T-helper 9 cell (primary cell): ENCODE measurements around the gene GSTM5.
A peak's percentile ranks its signal among the peaks of the same experiment; 100 is the strongest.
"Not testable (repeated sequence)": the region's sequence is repeated elsewhere in the genome, so short reads cannot be mapped to it uniquely, and the experiment has no call there.

ENCODE experiments used
- DNase-seq: peaks from one replicate; pipeline ENCODE4 v3.0.0-alpha.2; 2020

Gene GSTM5

GRCh38 chr1:109732390-109732881 is 20.4 kb downstream of the GSTM5 start:
- no peak for DNase-seq

DNA sequence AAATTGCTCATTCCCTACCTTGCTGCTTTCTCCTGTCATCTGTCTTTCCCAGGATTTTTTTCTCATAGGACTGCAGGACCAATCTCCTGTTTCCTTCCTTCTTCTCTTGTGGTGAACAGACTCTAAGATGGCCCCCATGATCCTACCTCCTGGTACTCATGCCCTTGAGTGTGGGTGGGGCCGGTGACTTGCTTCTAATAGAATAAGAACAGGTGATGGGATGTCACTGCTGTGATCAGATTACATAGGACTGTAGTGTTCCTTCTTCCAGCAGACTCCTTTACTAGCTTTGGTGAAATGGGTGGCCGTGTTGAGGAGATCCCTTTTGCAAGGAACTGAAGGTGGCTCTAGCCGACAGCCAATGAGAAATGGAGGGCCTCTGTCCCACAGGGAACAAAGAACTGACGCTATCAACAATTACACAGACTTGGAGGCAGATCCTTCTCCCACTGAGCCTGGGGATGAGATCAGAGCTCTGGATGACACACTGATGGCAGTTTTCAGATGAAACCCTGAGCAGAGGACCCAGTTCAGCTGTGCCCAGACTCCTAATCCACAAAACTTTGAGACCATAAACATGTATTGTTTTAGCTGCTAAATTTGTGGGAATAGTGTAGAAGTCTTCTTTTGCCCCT is 21.3 kb downstream of the GSTM5 start:
- DNase-seq = no peak

DNA sequence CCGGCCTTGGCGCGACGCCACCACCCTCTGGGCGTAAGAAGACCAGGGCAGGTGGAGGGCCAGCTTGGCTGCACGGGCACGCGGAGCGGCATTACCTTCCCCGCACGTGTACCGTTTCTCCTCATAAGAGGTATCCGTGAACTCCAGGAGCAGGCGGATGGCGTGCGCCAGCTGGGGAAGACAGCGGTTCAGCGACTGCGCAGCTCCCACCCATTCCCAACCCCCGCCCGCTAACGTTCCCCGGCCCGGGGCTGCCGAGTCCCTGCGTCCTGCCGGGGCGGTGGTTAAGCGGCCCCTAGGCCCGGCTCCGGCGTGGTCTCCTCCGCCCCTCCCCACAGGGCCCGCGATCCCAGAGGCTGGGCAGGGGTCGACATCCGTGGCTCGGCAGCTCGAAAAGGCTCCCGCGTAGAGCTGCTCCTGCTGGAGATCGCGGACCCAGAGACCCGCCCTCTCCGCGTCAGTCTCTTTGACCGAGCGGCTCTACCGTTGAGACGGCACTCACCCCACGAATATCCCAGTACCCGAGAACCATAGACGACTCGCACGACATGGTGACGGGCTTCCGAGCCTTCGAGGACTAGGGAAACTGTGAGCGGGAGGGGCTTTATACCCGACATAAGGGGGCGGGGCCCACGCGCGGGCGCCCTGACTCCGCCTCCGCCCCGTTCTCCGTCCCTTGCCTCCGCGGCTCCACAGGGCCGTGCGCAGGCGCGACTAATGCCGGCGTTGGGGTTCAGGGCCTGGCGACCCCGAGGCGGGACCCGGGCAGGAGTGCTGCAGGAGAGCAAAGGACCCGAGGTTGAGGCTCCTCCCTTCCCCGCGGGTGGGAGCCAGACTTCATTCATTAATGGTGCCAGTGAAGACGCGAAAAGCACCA is 27.9 kb downstream of the GSTM5 start:
- peak; percentile 80 for DNase-seq

- no peak for DNase-seq
Observed at GRCh38 chr1:109740615-109741373, 28.7 kb downstream of the GSTM5 start, which contains the start of gene GSTM3. Gene GSTM3, minus strand, starts transcription at chr1:109741038. Its CDS starts 751 bp downstream, at chr1:109740287.

DNA sequence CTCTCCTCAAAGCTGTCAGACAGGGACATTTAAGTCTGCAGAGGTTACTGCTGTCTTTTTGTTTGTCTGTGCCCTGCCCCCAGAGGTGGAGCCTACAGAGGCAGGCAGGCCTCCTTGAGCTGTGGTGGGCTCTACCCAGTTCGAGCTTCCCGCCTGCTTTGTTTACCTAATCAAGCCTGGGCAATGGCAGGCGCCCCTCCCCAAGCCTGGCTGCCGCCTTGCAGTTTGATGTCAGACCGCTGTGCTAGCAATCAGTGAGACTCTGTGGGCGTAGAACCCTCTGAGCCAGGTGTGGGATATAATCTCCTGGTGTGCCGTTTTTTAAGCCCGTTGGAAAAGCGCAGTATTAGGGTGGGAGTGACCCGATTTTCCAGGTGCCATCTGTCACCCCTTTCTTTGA is 36.3 kb downstream of the GSTM5 start:
- not testable (repeated sequence) for DNase-seq

- no peak for DNase-seq
Observed at GRCh38 chr1:109749221-109749620, 37.2 kb downstream of the GSTM5 start.

GRCh38 chr1:109750241-109750882 is 38.3 kb downstream of the GSTM5 start:
- DNase-seq = no peak

DNA sequence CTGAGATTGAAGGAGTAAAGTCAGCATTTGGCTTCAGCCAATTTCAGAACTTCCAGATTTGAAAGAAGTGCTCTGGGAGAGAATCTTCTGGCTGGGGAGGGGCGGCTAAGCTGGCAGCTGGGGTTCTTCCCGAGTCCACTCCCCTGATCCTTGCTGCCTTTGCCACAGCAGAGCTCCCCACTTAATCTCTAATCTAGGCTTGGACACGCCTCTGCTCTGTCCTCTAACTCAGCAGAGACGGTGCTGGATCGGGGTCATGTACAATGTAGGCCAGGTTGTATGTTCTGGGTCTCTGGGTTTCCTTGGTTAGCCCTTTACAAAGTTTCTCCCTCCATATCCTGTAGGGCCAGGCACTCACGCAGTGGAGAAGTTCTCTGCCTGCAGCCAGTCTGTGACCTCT is 38.9 kb downstream of the GSTM5 start:
- DNase-seq = no peak

GRCh38 chr1:109751531-109752260 is 39.6 kb downstream of the GSTM5 start:
- no peak for DNase-seq

GRCh38 chr1:109754738-109755137 is 42.7 kb downstream of the GSTM5 start:
- DNase-seq = no peak

- not testable (repeated sequence) for DNase-seq
Observed at GRCh38 chr1:109756325-109756724, 44.3 kb downstream of the GSTM5 start.

DNA sequence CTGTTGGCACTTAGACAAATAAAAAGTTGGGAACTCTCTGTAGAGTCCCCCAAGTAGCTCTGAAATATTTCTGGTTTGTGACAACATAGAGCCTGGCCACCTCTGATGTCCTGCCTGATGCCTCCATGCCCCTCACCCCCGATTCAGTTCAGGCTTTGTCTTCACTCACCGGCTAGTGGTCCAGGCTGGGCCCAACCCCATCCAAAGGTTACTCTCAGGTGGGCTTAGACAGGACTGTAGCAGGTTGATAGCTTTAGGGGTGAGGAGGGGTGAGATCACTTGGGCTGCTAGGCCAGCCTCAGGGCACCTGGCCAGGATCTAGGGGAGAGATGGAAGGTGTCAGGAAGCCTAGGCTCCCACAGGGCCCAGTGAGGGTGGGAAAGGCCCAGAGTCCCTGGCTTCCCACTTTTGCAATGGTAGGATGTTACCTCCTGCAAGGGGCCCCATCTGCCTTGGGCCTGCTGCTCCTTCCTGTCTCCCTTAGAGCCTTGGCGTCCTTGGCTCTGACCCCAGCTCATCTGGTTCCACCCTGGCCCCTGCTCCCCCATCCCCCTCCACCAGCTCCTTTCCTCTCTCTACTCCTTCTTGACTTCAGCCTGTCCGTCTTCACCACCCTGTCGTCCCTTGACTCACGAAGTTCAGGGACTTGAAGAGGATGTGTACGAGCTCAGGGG is 44.9 kb downstream of the GSTM5 start:
- DNase-seq = no peak

GRCh38 chr1:109757936-109758786 is 46.1 kb downstream of the GSTM5 start:
- DNase-seq = no peak

- no peak for DNase-seq
Observed at GRCh38 chr1:109759513-109760334, 47.7 kb downstream of the GSTM5 start.

DNA sequence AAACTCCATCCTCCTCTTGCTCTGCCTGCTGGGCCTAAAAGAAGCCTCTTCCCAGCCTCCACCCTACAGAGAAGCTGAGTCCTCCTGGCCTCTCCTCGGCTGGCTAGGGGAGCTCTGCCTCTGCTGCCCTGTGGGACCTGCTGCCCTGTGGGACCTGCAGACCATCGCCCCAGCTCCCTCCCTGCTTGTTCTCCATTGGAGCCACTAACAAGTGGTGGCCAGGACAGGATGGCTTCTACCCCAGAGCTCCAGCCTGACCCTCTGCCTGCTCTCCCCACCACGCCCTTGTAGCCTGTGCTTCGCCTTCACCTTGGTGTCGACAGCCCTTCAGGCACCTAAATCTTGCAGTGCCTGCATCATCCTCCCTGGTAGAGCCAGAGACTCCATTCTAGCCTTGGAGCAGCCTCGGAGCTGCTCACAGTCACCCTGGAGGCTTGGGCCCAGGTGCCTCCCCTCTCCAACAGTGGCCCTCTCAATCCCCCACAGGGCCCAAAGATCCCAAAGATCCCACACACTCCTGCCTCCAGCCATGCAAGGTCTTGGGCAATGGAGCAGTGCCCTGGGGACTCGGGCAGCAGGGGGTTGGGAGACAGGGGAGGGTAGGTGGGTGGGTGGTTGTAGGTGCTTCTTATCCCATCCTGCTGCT is 48.7 kb downstream of the GSTM5 start:
- DNase-seq = no peak

- no peak for DNase-seq
Observed at GRCh38 chr1:109761227-109762038, 49.4 kb downstream of the GSTM5 start.

GRCh38 chr1:109762039-109762585 is 50.1 kb downstream of the GSTM5 start:
- no peak for DNase-seq
